Measurements from ENCODE around the gene MISP.
"Not testable (repeated sequence)": the region's sequence is repeated elsewhere in the genome, so short reads cannot be mapped to it uniquely, and the experiment has no call there.

The MISP gene

DNA sequence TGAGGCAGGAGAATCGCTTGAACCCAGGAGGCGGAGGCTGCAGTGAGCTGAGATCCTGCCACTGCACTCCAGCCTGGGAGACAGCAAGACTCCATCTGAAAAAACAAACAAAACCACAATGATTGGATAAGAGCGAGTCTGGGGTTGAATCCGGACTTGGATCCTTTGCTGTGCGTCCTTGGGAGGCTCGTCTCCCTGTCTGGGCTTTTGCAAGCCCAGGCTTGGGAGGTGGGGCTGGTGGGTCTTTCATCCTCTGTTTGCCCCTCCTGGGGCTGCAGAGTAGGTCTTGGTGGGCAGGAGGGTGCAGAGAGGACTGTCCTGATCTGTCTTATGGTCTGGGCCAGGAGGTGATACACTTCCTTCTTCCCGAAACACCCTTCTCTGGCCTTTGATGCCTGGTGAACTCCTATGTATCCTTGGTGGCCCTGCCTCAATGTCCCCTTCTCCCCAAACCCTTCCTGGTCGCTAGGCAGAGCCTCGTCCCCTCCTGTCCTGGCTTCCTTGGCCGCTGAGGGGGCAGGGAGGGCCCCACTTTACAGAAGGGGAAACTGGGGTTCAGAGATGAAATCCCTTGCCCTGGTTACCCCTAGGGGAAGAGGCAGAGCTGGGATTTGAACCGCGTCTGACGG is 25.3 kb upstream of the MISP start:
- DNase-seq (ENCODE audit: low read depth): no peak

DNA sequence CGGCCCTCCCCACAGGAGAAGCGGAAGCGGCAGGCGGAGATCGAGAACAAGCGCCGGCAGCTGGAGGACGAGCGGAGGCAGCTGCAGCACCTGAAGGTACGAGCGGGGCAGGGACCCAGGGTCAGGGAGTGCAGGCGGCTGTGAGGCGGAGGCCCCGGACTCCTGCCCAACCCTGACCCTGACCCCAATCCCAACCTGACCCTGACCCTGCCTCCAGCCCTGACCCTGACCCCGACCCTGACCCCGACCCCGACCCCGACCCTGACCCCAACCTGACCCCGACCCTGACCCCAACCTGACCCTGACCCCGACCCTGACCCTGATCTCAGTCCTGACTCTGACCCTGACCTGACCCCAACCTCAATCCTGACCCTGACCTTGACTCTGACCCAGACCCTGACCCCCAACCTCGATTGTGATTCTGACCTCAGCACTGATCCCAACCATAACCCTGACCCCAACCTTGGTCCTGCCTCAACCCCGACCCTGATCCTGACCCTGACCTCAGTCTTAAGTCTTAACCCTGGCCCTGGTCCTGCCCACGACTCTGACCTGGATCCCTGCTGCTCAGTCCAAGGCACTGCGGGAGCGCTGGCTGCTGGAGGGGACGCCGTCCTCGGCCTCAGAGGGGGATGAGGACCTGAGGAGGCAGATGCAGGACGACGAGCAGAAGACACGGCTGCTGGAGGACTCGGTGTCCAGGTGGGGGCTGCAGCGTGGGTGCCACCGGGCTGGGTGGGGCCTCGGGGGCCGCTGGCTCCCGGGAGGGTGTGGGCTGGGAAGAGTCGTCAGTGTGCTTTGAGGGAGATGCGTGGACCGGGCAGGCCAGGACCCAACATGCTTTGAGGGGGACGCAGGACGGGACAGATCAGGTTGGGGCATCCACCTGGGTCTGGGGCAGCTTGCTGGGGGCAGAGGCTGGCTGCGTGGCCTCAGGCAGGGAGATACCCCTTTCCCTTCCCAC is 23.6 kb upstream of the MISP start:
- DNase-seq (ENCODE audit: low read depth): no peak

DNA sequence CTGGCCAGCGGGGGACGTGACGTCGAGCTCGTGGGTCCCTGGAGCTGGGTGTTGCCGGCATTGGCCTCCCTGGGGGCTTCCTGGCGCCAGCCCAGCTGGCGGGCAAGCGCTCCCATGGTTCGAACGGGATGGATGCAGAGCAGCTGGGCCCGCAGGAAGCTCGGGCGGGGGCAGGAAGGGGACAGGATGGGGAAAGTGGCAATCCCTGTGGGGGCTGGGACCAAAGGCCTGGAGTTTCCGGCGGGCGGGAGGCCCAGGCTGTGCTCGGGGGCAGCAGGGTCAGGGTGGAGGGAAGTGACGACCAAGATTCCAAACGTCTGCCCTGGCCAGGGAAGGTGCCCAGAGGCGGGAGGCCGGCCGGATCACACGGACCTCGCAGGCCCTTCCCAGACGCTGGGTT is 22.9 kb upstream of the MISP start:
- peak; percentile 30 for DNase-seq (ENCODE audit: low read depth)

DNA sequence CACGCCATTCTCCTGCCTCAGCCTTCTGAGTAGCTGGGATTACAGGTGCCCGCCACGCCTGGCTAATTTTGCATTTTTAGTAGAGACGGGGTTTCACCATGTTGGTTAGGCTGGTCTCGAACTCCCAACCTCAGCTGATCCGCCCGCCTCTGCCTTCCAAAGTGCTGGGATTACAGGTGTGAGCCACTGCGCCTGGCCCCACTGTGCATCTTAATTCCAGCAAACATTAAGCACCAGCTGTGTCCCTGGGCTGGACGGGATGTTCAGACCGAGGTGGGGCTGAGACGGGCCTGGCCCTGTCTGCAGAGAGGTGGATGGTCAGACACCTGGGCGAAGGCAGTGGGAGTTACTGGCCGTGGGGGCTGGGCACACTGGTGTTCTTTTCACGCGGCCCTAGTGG is 21.3 kb upstream of the MISP start:
- DNase-seq (ENCODE audit: low read depth): not testable (repeated sequence)

DNA sequence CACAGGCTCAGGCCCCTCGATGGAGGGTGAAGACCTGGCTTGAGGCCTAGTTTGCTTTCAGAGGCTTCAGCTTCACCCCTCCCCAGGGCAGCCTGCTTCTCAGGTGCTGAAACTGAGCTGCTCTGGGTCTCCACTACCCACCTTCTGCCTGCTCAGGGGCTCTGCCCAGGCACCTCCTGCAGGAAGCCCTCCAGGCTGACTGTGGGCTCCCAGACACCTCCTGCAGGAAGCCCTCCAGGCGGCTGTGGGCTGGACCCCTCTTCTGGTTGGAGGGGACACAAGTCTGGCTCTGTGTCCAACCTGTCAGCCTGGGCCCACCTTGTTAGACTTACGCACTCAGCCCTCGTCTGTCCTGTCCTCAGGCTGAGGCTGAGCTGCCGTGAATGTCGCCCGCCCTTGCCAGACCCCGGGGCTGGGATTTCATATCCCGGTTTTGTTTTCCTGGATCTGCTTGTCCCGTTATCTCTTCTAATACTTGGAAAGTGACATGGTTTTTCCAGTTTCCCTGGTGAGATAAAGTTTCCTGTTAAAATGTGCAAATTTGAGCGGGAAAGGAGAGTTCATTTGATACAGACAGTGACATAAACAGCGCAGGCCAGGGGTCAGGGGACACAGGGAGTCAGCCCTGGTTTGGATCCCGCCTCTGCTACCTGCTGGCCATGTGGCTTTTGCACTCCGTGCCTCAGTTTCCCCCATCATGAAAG is 20.8 kb upstream of the MISP start:
- DNase-seq (ENCODE audit: low read depth): no peak

DNA sequence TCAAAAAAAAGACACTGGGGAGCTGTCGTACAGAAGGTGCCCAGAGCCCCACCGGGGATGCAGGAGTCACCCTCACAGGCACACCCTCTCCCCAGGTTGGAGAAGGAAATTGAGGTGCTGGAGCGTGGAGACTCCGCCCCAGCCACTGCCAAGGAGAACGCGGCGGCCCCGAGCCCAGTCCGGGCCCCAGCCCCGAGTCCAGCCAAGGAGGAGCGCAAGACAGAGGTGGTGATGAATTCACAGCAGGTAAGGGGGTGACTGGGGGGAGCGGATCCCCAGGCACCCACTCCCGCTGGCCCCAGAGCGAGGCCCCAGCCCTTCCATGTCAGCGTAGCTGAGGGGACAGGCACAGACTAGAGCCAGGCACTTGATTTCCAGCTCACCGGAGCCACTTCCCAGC is 19.9 kb upstream of the MISP start:
- DNase-seq (ENCODE audit: low read depth): no peak

DNA sequence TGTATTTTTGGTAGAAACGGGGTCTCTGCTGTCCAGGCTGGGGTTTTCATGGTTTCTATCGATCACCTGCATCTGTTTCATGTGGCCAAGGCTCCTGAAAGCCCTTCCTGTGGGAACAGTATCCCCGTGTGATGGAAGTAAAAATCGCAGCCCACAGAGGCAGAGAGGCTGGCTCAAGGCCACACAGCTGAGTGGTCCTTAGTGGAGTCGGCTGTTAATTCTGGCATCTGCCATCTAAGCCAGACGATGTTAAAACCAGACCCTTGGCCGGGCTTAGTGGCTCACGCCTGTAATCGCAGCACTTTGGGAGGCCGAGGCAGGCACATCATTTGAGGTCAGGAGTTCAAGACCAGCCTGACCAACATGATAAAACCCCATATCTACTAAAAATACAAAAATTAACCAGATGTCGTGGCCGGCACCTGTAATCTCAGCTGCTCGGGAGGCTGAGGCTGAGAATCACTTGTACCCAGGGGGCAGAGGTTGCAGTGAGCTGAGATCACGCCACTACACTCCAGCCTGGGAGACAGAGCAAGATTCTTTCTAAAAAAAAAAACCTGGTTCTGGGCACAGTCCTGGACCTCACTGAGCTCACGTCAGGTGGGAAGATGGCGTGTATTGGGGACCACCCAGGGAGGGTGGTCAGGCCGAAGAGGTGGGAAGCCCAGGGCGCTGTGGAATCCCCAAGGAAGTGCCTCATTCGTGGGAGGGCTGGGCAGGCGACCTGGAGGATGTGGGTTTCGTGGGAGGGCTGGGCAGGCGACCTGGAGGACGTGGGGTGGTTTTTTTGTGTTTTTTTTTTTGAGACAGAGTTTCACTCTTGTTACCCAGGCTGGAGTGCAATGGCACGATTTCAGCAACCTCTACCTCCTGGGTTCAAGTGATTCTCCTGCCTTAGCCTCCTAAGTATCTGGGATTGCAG is 18.5 kb upstream of the MISP start:
- DNase-seq (ENCODE audit: low read depth): no peak

DNA sequence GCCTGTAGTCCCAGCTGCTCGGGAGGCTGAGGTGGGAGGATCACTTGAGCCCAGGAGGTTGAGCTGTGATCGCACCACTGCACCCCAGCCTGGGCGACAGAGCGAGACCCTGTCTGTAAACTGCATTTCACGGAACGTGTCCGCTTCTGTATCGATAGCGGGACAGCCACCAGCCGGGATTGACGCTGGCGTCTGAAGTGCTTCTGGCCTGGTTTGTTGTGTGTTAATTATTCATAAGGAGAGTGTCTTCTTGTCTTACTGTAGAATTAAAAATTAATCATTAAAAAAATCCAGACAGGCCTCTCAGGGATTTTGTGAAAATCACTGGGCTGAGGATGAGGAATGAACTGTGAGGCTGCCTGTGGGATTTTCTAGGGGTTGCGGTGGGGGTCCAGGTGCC is 16.2 kb upstream of the MISP start:
- DNase-seq (ENCODE audit: low read depth): no peak

DNA sequence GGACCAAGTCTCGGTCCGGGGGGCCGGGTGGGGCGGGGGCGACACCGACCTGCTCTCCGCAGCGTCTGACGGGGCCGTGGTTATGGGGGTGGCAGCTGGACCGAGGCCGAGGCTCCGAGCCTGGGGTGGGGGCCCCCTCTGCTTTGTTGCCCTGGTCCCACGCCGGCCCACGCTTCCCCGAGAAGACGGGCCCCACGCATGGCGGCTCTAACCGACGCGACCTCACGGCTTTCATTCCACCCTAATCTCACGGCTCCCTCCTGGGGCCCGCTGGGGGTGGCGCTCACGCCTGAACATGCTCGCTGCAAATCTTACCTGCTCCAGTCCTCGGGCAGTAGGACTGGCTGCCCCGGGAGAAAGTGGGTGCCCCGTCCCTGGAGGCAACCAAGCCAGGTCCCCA is 14.8 kb upstream of the MISP start:
- no peak for DNase-seq (ENCODE audit: low read depth)

DNA sequence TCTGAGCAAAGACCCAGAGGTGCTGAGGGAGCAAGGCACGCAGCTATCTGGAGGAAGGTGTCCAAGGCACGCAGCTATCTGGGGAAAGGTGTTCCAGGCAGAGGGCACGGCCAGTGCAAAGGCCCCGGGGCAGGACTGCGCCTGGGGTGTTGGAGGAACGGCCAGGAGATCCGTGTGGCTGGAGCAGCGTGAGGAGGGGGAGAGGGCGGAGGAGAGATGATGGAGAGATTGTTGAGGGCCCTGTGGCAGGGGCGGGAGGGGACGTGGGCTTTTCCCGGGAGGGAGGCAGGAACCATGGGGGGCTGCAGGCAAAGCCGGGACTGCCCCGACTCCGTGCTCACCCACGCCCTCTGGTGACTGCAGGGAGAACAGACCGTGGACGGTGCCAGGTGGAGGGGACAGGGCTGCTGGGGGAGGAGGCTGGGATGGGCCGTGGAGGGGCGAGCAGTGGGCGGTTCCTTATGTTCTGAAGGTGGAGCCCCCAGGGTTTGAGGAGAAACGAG is 13.3 kb upstream of the MISP start:
- peak; percentile 43 for DNase-seq (ENCODE audit: low read depth)

DNA sequence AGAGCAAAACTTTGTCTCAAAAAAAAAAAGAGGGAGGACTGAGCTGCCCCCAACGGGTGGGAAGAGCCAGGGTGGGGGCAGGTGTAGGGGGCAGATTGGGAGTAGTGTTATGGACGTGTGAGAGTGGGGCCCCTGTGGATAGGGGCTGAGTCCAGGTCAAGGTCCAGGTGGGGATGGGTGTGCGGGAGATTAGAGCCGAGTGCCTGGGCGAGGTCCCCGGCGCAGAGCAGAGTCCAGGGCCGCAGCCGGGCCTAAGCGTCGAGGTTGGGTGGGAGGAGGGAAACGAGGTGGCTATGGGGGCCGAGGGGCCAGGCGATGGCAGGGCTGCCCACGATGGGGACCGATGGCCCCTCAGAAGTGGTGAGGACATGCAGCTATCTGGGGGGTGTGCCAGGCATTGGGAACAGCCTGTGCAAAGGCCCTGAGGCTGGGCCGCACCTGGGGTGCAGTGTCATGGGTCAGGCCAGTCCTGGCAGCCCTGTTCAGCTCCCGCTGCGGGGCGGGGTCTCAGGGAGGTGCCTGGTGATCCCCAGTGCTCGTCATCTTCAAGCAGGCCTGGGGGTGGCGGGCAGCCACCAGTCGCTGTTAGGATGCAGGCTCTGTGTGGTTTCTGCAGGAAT is 12.3 kb upstream of the MISP start:
- DNase-seq (ENCODE audit: low read depth): no peak

DNA sequence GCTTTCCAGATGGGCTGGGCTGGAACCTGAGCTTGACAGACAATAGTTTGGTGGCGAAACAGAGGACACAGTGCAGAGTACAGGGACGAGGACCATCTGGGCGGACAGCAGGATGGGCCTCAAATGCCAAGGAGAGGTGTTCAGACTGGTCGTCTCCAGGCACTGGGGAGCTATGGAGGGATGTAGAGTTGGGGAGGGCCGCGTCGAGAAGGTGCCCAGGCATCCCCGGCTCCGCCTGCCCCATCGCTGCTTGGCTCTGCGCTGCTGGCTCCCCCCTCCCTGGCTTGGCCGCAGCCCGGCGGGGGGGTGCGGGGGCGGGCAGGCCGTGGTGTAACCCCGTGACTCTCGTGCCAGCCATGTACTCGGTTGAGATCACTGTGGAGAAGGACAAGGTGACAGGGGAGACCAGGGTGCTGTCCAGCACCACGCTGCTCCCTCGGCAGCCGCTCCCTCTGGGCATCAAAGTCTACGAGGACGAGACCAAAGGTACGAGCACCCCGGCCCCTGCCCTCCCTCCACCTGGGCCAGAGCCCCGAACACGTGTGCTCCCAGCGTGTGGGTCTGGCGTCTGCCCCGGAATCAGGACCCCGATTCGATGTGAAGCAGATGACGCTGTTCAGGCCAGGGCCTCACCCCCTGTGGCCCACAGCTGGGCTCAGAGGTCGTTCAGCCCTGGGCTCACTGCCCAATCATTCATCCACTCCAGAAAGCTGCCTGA is 10.8 kb upstream of the MISP start:
- no peak for DNase-seq (ENCODE audit: low read depth)

DNA sequence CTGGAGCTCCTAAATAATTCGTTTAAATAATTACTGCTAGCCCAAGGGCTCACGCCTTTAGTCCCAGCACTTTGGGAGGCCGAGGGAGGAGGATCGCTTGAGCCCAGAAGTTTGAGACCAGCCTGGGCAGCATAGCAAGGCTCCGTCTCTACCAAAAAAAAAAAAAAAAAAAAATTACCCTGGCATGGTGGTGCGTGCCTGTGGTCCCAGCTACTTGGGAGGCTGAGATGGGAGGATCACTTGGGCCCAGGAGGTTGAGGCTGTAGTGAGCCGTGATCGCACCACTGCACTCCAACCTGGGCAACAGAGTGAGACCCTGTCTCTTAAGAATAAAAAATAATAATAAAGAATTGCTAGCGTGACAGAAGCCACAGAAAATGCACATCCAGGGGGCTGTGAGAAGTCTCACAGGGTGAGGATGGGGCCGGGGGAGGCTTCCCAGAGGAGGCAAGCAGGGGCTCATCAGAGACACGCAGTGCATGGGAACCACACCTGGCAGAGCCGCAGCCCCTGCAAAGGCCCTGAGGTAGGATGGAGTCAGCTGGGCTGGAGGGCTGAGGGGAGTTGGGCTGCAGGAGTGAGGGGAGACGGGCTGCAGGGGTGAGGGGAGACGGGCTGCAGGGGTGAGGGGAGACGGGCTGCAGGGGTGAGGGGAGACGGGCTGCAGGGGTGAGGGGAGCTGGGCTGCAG is 10.0 kb upstream of the MISP start:
- not testable (repeated sequence) for DNase-seq (ENCODE audit: low read depth)

DNA sequence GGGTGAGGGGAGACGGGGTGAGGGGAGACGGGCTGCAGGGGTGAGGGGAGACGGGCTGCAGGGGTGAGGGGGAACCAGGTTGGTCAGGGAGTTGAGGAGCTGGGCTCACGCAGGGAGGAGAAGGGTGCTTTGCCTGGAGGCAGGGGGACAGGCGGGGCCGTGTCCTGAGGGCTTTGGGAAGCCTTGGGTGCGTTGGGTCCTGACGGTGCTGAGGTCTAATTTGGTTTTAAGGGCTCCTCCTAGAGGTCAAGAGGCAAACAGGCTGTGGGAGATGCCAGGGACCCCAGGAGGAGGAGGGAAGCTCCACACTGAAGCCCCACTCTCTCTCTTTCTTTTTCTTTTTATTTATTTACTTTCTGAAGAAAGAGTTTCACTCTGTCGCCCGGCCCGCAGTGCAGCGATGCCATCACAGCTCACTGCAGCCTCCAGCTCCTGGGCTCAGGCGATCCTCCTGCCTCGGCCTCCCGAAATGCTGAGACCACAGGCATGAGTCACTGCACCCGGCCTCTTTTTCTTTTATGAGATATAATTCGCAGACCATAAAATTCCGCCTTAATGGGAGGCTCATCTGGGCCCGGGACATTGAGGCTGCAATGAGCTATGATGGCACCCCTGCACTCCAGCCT is 9.3 kb upstream of the MISP start:
- DNase-seq (ENCODE audit: low read depth): peak; percentile 14

DNA sequence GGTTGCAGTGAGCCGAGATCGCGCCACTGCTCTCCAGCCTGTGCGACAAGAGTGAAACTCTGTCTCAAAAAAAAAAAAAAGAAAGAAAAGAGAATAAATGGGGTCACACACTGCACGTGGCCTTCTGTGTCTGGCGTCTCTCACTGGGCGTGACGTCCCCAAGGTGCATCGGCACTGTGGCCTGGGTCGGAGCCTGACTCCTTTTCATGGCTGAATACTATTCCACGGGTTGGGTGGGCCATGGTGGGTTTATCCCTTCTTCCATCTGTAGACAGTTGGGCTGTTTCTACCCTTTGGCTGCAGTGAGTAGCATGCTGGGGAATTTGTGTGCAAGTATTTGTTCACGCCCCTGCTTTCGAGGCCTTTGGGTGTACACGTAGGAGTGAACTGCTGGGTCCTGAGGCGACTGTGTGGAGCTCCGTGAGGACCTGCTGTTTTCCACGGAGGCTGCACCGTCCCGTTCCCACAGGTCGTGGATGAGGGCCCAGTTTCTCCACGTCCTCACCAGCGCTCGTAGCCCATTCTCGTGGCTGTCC is 8.3 kb upstream of the MISP start:
- DNase-seq (ENCODE audit: low read depth): no peak

DNA sequence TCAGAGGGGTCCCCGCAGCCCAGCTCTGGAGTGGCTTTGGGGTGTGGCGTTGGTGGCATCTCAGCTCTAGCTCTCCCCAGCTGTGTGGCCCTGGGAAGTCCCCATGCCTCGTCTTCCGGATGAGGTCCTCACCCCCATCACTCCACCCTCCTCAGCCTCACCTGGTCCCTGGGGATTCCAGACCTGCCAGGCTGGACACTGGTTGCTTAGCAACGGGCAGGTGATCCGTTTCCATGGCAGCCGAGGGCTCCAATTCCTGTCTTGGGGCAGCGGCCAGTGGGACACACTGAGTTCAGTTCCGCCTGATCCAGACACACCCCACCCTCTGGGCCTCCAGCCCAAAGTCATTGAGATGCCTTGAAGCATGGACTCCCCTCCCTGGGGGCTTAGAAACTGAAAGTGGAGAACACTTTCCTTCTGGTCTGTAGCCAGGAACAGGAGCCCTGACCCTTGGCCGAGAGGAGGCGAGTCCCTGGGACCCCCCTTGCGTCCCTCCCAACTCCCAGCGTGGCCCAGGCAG is 7.7 kb upstream of the MISP start:
- no peak for DNase-seq (ENCODE audit: low read depth)

DNA sequence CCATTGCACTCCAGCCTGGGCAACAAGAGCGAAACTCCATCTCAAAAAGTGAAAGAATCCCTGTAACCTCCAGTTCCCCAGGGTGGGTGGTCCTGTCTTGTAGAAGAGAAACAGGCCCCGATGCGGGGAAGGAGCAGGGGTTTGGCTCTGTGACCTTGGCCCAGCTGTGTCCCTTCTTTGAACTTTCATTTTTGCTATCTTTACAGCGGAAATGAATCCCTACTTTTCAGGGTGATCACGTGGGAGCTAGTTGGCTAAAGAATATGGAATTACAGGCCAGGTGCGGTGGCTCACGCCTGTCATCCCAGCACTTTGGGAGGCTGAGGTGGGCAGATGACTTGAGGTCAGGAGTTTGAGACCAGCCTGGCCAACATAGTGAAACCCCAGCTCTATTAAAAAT is 5.8 kb upstream of the MISP start:
- DNase-seq (ENCODE audit: low read depth): not testable (repeated sequence)

DNA sequence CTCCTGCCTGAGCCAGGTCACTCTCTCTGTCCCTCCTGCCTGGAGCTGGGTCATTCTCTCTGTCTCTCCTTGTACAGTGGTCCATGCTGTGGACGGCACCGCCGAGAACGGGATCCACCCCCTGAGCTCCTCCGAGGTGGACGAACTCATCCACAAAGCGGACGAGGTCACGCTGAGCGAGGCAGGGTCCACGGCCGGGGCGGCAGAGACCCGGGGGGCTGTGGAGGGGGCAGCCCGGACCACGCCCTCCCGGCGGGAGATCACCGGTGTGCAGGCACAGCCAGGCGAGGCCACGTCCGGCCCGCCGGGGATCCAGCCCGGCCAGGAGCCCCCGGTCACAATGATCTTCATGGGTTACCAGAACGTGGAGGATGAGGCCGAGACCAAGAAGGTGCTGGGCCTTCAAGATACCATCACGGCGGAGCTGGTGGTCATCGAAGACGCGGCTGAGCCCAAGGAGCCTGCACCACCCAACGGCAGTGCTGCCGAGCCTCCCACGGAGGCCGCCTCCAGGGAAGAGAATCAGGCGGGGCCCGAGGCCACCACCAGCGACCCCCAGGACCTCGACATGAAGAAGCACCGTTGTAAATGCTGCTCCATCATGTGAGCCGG is 4.6 kb upstream of the MISP start:
- no peak for DNase-seq (ENCODE audit: low read depth)

Data from EH (cell line).